Adrenal gland (tissue), 12 donors: ENCODE data around the gene SWI5. TPM values are rescaled to one million over a fixed set of nuclear protein-coding genes. Genes with fewer than 3 reads are reported as not detected.

ENCODE experiments used
- DNase-seq, 7 donors: peaks; one replicate each; pipeline ENCODE4 v3.0.0-alpha.2; 2019 to 2020
- H3K27ac ChIP-seq, 5 donors: fragments of 200-600 bp; sonication (generic) in 4 of 5; 1 replicate in 3 of 5; 2 replicates in 2 of 5; pipeline versions ENCODE4 v1.5.1 to v1.8.0; 2016 to 2020; ENCODE audit warnings: mild to moderate bottlenecking in 1 of 5
- H3K27me3 ChIP-seq: fragments of 200-600 bp; 2 replicates; pipeline ENCODE4 v1.8.0; 2021
- H3K36me3 ChIP-seq, 2 donors: fragments of 200-600 bp; replicated peaks in 1 of 2; 1 replicate in 1 of 2; 2 replicates in 1 of 2; pipeline versions ENCODE4 v1.5.1 to v1.8.0; 2018 to 2022
- H3K4me1 ChIP-seq, 2 donors: fragments of 200-600 bp; replicated peaks in 1 of 2; 1 replicate in 1 of 2; 2 replicates in 1 of 2; pipeline versions ENCODE4 v1.5.1 to v1.8.0; 2018 to 2021
- H3K4me3 ChIP-seq, 4 donors: fragments of 200-600 bp; sonication (generic) in 3 of 4; one replicate each; pipeline ENCODE4 v1.5.1; 2016 to 2018
- H3K9me3 ChIP-seq, 3 donors: fragments of 200-600 bp; sonication (generic) in 1 of 3; replicated peaks in 1 of 3; 1 replicate in 2 of 3; 2 replicates in 1 of 3; pipeline versions ENCODE4 v1.5.1 to v1.8.0; 2016 to 2021
- POLR2A ChIP-seq, 2 donors: fragments of 450-650 bp; IDR thresholded peaks; one replicate each; pipeline ENCODE4 v1.6.1; 2017; ENCODE audit warnings: antibody characterized with exemption in 2 of 2, mild to moderate bottlenecking in 2 of 2, moderate library complexity in 1 of 2
- WGBS, 4 donors: extraction: QIAGEN DNeasy Blood & Tissue Kit in 2 of 4; methylation state at CpG; one replicate each; pipeline versions ENCODE4 v1.1.5 to v1.1.7; 2013 to 2017; 5-methylcytosine and 5-hydroxymethylcytosine counted together
- intact Hi-C, 2 donors: fragments of 100-400 bp; cut with DNase I; formaldehyde crosslinking; loops; one replicate each; pipeline versions ENCODE4 v1.14.1 to v1.15.0; 2022 to 2023
- polyA plus RNA-seq, 3 donors: library from polyadenylated mRNA; stranded (reverse); fragments of 200-250 nt in 2 of 3; fragments of 350-450 nt in 1 of 3; fragmentation: Illumina TruSeq in 1 of 3; extraction: RNeasy Lipid Tissue Mini Kit (QIAGEN cat#74804) in 1 of 3; gene quantifications; one replicate each; pipeline ENCODE4 v1.2.3, GENCODE V29; 2013 to 2014
- total RNA-seq, 9 donors: library from RNA; depleted of rRNA in 4 of 9; stranded (reverse); fragments of >200 nt in 4 of 9; fragments of 120-200 nt in 1 of 9; fragmentation: NEBNext Ultra II Directional in 1 of 9; extraction: Animal tissue kit (Norgen Biotek cat#: 25700) in 1 of 9; gene quantifications; one replicate each; pipeline versions ENCODE4 v1.1.0 to v1.2.4, GENCODE V29; 2013 to 2023
- TF ChIP-seq, protein P1 (sequence below), 6 experiments: fragments of 450-650 bp in 4 of 6; fragments of 200-600 bp in 2 of 6; sonication (generic) in 1 of 6; IDR thresholded peaks; 1 replicate in 5 of 6; 2 replicates in 1 of 6; pipeline versions ENCODE4 v1.5.1 to v1.8.0; 2016 to 2021; ENCODE audit warnings: antibody characterized with exemption in 6 of 6, mild to moderate bottlenecking in 2 of 6, moderate library complexity in 1 of 6
- donor health status: healthy with polysubstance abuse.
- donor health status: Bipolar disorder and iron deficiency.
- donor health status: DM: yes; HTN: yes; CAD: no.
- donor health status: DM: no; HTN: no; CAD: no.
- donor health status: DM: no; HTN: no; CAD: no.
- donor health status: DM: yes; HTN: yes; CAD: no.

SWI5 gene
- total and polyA plus RNA-seq, 12 donors = 17.7 to 58.9 (median 26.4) TPM

- intact Hi-C loops = no loop called here
- Histone ChIP-seq H3K27me3 (no peaks in the 10 kb centered on the region), H3K4me1 (peaks cover 7 to 13% of the 10 kb centered on the region in 2 donors), H3K4me3 (no peak overlapping the region), H3K27ac (peak overlapping the region in 2 of 5 donors; percentile 3 to 80), H3K9me3 (no peaks in the 10 kb centered on the region), H3K36me3 (peaks cover 0 to 16% of the 10 kb centered on the region in 2 donors)
- TF ChIP-seq POLR2A (IDR thresholded peaks at IDR 0.05) = no peak
- TF ChIP-seq, protein P1, sequence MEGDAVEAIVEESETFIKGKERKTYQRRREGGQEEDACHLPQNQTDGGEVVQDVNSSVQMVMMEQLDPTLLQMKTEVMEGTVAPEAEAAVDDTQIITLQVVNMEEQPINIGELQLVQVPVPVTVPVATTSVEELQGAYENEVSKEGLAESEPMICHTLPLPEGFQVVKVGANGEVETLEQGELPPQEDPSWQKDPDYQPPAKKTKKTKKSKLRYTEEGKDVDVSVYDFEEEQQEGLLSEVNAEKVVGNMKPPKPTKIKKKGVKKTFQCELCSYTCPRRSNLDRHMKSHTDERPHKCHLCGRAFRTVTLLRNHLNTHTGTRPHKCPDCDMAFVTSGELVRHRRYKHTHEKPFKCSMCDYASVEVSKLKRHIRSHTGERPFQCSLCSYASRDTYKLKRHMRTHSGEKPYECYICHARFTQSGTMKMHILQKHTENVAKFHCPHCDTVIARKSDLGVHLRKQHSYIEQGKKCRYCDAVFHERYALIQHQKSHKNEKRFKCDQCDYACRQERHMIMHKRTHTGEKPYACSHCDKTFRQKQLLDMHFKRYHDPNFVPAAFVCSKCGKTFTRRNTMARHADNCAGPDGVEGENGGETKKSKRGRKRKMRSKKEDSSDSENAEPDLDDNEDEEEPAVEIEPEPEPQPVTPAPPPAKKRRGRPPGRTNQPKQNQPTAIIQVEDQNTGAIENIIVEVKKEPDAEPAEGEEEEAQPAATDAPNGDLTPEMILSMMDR (IDR thresholded peaks at IDR 0.05) = no peak
- DNase-seq = no peak
- 88 to 94% (median 90%) methylated on average over 11 to 25 of the region's 25 CpGs for WGBS, 4 donors
Measured at GRCh38 chr9:128252317-128253139, 23.5 kb upstream of the SWI5 start.

DNA sequence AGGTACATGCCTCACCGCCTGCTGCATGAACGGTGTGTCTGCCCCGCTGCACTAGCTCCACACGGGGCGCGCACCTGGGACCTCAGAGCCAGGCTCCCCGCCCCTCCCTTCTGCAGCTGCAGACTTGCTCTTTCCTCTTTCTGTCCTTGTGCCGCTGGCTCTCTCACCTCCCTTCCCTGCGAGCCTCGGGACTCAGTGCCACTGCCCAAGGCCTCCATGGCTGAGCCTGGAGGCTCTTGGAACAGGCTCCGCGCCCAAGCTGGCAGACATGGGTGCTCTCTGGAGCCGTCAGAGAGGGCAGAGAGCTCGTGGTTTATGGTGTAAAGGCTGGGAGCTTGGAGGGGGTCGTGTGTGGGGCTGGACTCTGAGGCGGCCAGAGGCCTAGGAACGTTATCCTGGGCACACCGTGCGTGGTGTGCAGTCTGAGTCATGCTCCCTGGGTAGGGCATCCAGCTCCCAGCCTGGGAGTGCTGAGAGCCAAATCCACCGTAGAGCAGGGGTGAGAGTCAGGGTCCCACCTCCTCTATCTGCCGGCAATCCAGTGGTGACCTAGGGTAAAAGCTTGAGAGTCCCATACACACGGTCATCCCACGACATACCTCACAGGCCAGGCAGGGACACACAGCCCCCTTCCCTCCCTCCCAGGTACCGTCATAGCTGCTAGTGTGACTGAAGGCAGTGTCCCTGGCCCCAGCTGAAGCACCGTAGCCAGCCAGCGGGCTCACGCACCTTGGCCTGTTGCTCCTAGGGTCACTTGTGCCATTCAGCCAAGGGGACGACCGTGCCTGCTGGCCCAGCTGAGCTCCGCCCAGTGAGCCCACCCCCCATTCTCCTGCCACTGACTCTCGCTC lies 22.7 kb upstream of the SWI5 start:
- WGBS, 4 donors = 51 to 57% (median 55%) methylated on average over 14 to 31 of the region's 31 CpGs
- TF ChIP-seq POLR2A (IDR thresholded peaks at IDR 0.05) = peak in 1 of 2 donors; percentile 39
- TF ChIP-seq, protein P1 (IDR thresholded peaks at IDR 0.05) = no peak
- peak in 6 of 7 donors; percentile 47 to 66 (median 62) for DNase-seq
- intact Hi-C loops = no loop called here
- H3K27me3 ChIP-seq = no peaks in the 10 kb centered on the region
- H3K27ac ChIP-seq = peak overlapping the region in 3 of 5 donors; percentile 3 to 80 (median 64)
- no peaks in the 10 kb centered on the region for H3K9me3 ChIP-seq
- H3K36me3 ChIP-seq = peaks cover 0 to 24% of the 10 kb centered on the region in 2 donors
- no peak overlapping the region for H3K4me3 ChIP-seq
- H3K4me1 ChIP-seq = peaks cover 7 to 13% of the 10 kb centered on the region in 2 donors

DNA sequence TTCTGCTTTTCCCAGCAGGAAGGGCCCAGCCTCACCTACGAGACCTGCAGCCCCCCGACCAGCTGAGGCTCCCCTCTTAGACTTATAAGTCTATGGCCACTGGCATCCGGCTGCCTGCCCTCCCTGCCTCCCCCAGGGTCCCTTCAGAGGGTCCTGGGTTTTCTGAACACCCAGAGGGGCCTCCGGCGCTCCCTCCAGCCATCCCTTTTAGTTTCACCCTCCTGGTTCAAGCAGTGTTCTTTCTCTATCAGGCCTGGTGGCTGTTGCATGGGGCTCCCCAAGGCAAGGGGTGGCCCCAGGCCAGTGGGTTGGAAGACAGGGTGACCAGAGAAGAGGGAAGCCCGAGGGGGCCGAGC lies 22.1 kb upstream of the SWI5 start:
- H3K36me3 ChIP-seq = peaks cover 0 to 30% of the 10 kb centered on the region in 2 donors
- DNase-seq = no peak
- no peaks in the 10 kb centered on the region for H3K9me3 ChIP-seq
- no peaks in the 10 kb centered on the region for H3K27me3 ChIP-seq
- H3K27ac ChIP-seq = peak overlapping the region in 2 of 5 donors; percentile 3 to 80
- TF ChIP-seq POLR2A (IDR thresholded peaks at IDR 0.05) = no peak
- TF ChIP-seq, protein P1 (IDR thresholded peaks at IDR 0.05) = no peak
- H3K4me3 ChIP-seq = no peak overlapping the region
- H3K4me1 ChIP-seq = peaks cover 7 to 13% of the 10 kb centered on the region in 2 donors
- intact Hi-C loops = no loop called here
- WGBS, 4 donors = 82 to 91% (median 85%) methylated on average over 5 to 7 of the region's 7 CpGs

DNA sequence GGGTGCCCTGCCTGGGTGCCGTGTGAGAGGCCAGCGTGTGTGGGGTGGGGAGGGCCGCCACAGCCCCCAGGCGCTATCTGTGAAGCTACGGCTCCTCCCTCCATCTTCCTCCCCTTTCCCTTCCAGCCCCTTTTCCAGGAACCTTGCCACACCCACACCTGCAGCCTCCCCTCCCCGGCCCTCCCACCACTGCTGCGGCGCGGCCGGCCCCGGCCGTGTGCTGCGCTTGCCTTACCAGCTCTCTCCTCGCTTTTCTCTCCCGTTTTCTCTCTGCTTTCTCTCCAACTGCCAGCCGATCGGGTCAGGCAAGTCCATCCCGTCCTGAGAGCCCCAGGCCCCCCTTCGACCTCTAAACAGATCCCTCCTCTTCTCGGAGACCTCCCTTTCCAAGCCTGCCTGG lies 21.7 kb upstream of the SWI5 start:
- Histone ChIP-seq H3K4me1 (peaks cover 7 to 13% of the 10 kb centered on the region in 2 donors), H3K27ac (no peak overlapping the region), H3K9me3 (no peaks in the 10 kb centered on the region), H3K27me3 (no peaks in the 10 kb centered on the region), H3K36me3 (peaks cover 0 to 34% of the 10 kb centered on the region in 2 donors), H3K4me3 (no peak overlapping the region)
- 85 to 93% (median 89%) methylated on average over 17 to 20 of the region's 20 CpGs for WGBS, 4 donors
- DNase-seq = no peak
- intact Hi-C loops = no loop called here
- TF ChIP-seq POLR2A (IDR thresholded peaks at IDR 0.05) = no peak
